SK-N-SH (cell line): ENCODE results near the gene KRTAP5-2. TPM values are rescaled to one million over a fixed set of nuclear protein-coding genes. Genes with fewer than 3 reads are reported as not detected.

Source experiments
- CTCF ChIA-PET: fragments of 300-600, 350-600 bp; formaldehyde crosslinking; extraction: SDS; loops from one replicate; lab custom pipeline; 2021; lab: Yijun Ruan, JAX
- POLR2A ChIA-PET: fragments of 350-600 bp; sonication (Branson Sonifier 250); formaldehyde crosslinking; extraction: SDS; loops from one replicate; lab custom pipeline; 2020; ENCODE audit warnings: antibody characterized with exemption, inconsistent platforms; lab: Yijun Ruan, JAX
- DNase-seq: peaks from one replicate; pipeline ENCODE4 v3.0.0; 2012
- H2AFZ ChIP-seq: fragments of 200-600 bp; sonication (generic); 2 replicates; pipeline ENCODE4 v1.8.1; 2016; ENCODE audit warnings: antibody characterized with exemption, mild to moderate bottlenecking, low read depth
- H3F3A ChIP-seq: fragments of 200-600 bp; sonication (generic); replicated peaks from 2 replicates; pipeline ENCODE3; 2016; ENCODE audit warnings: antibody characterized with exemption, mild to moderate bottlenecking; ENCODE audit not compliant: insufficient read depth
- H3K27ac ChIP-seq, 2 experiments: fragments of 200-500 bp in 1 of 2; fragments of 200-600 bp in 1 of 2; sonication (Bioruptor generic) in 1 of 2; sonication (generic), shearing (Covaris generic) in 1 of 2; 2 replicates each; pipeline versions ENCODE4 v1.5.1 to v1.6.1; 2014 to 2016; ENCODE audit warnings: low read depth in 2 of 2, inconsistent platforms in 1 of 2, low read length in 1 of 2, mild to moderate bottlenecking in 1 of 2, mixed read lengths in 1 of 2
- H3K27me3 ChIP-seq: fragments of 200-600 bp; sonication (generic), shearing (Covaris generic); 2 replicates; pipeline ENCODE4 v1.6.1; 2016; ENCODE audit warnings: mixed run types; ENCODE audit not compliant: insufficient read depth
- H3K36me3 ChIP-seq, 2 experiments: fragments of 200-500 bp in 1 of 2; fragments of 200-600 bp in 1 of 2; sonication (Bioruptor generic) in 1 of 2; sonication (generic) in 1 of 2; replicated peaks in 1 of 2; 2 replicates each; pipeline versions ENCODE3 to v1.5.1; 2014 to 2016; ENCODE audit warnings: low read length in 1 of 2, mild to moderate bottlenecking in 1 of 2; ENCODE audit not compliant: insufficient read depth in 2 of 2, control insufficient read depth in 1 of 2
- H3K4me1 ChIP-seq, 2 experiments: fragments of 200-500 bp in 1 of 2; fragments of 200-600 bp in 1 of 2; sonication (Bioruptor generic) in 1 of 2; sonication (generic), shearing (Covaris generic) in 1 of 2; 2 replicates each; pipeline versions ENCODE4 v1.5.1 to v1.6.1; 2014 to 2016; ENCODE audit warnings: low read depth in 1 of 2, low read length in 1 of 2, mixed run types in 1 of 2; ENCODE audit not compliant: insufficient read depth in 2 of 2, control insufficient read depth in 1 of 2
- H3K4me2 ChIP-seq: fragments of 200-600 bp; sonication (generic), shearing (Covaris generic); 2 replicates; pipeline ENCODE4 v1.6.1; 2017; ENCODE audit warnings: mixed run types
- H3K4me3 ChIP-seq, 2 experiments: fragments of 200-500 bp in 1 of 2; fragments of 200-600 bp in 1 of 2; sonication (Bioruptor generic) in 1 of 2; sonication (generic), shearing (Covaris generic) in 1 of 2; 2 replicates each; pipeline versions ENCODE4 v1.5.1 to v1.8.1; 2014 to 2016; ENCODE audit warnings: low read depth in 2 of 2, inconsistent platforms in 1 of 2, low read length in 1 of 2, mild to moderate bottlenecking in 1 of 2, mixed read lengths in 1 of 2, moderate library complexity in 1 of 2
- H3K79me2 ChIP-seq: fragments of 200-600 bp; sonication (generic); 2 replicates; pipeline ENCODE4 v1.8.1; 2017; ENCODE audit warnings: mild to moderate bottlenecking; ENCODE audit not compliant: insufficient read depth
- H3K9ac ChIP-seq: fragments of 200-600 bp; sonication (generic); 2 replicates; pipeline ENCODE4 v1.6.1; 2017; ENCODE audit warnings: mixed run types
- H3K9me2 ChIP-seq: fragments of 200-600 bp; sonication (generic); 2 replicates; pipeline ENCODE4 v1.6.1; 2017; ENCODE audit warnings: mixed run types
- H3K9me3 ChIP-seq: fragments of 200-600 bp; sonication (generic); 2 replicates; pipeline ENCODE4 v1.6.1; 2017; ENCODE audit warnings: mixed run types, mild to moderate bottlenecking, moderate library complexity
- H4K20me1 ChIP-seq: fragments of 200-600 bp; sonication (generic); 2 replicates; pipeline ENCODE4 v1.6.1; 2017; ENCODE audit warnings: mild to moderate bottlenecking, mixed run types; ENCODE audit not compliant: insufficient read depth
- ELF1 ChIP-seq: IDR thresholded peaks from 2 replicates; pipeline ENCODE4 v1.4.0; 2012
- EP300 ChIP-seq, 2 experiments: IDR thresholded peaks; 2 replicates each; pipeline versions ENCODE4 v1.4.0 to v1.6.1; 2012; ENCODE audit warnings: borderline replicate concordance in 1 of 2, low read depth in 1 of 2, low read length in 1 of 2
- FOXJ3 ChIP-seq: sonication (generic); formaldehyde crosslinking; IDR thresholded peaks from 2 replicates; pipeline ENCODE4 v1.5.1; 2020; ENCODE audit warnings: mild to moderate bottlenecking, missing genetic modification reagents
- FOXM1 ChIP-seq: IDR thresholded peaks from 2 replicates; pipeline ENCODE4 v1.4.0; 2012; ENCODE audit warnings: low read depth, mild to moderate bottlenecking
- GABPA ChIP-seq: IDR thresholded peaks from 2 replicates; pipeline ENCODE4 v1.4.0; 2012; ENCODE audit warnings: low read depth, mild to moderate bottlenecking
- MXI1 ChIP-seq: IDR thresholded peaks from 2 replicates; pipeline ENCODE4 v1.6.1; 2012; ENCODE audit warnings: mild to moderate bottlenecking, low read depth, low read length, improper control_type of control experiment
- NRF1 ChIP-seq: IDR thresholded peaks from 2 replicates; pipeline ENCODE4 v1.6.1; 2012; ENCODE audit warnings: low read depth, mild to moderate bottlenecking, low read length
- POLR2AphosphoS5 ChIP-seq: IDR thresholded peaks from 2 replicates; pipeline ENCODE4 v1.6.1; 2012; ENCODE audit warnings: low read depth, low read length
- RCOR1 ChIP-seq: fragments of 150-350 bp; IDR thresholded peaks from 2 replicates; pipeline ENCODE4 v1.6.1; 2017; ENCODE audit warnings: antibody characterized with exemption, low read length
- RFX5 ChIP-seq: IDR thresholded peaks from 2 replicates; pipeline ENCODE4 v1.6.1; 2012; ENCODE audit warnings: mild to moderate bottlenecking, improper control_type of control experiment, low read length
- RXRA ChIP-seq: IDR thresholded peaks from 2 replicates; pipeline ENCODE4 v1.4.0; 2012; ENCODE audit warnings: low read depth, mild to moderate bottlenecking, borderline replicate concordance
- SMC3 ChIP-seq: IDR thresholded peaks from 2 replicates; pipeline ENCODE4 v1.6.1; 2012; ENCODE audit warnings: low read depth, low read length, improper control_type of control experiment
- TAF1 ChIP-seq: IDR thresholded peaks from 2 replicates; pipeline ENCODE4 v1.6.1; 2012; ENCODE audit warnings: low read depth, mild to moderate bottlenecking, low read length, moderate library complexity, borderline replicate concordance
- TCF12 ChIP-seq: IDR thresholded peaks from 2 replicates; pipeline ENCODE4 v1.4.0; 2012
- TEAD4 ChIP-seq: IDR thresholded peaks from 2 replicates; pipeline ENCODE4 v1.4.0; 2012; ENCODE audit warnings: mild to moderate bottlenecking, borderline replicate concordance; ENCODE audit not compliant: insufficient read depth
- USF1 ChIP-seq: IDR thresholded peaks from 2 replicates; pipeline ENCODE4 v1.4.0; 2012; ENCODE audit warnings: low read depth, borderline replicate concordance
- YY1 ChIP-seq: IDR thresholded peaks from 2 replicates; pipeline ENCODE4 v1.4.0; 2012; ENCODE audit warnings: low read depth, mild to moderate bottlenecking
- WGBS: methylation state at CpG from one replicate; pipeline ENCODE4 v1.1.6; 2017; ENCODE audit warnings: low lambda C conversion rate; 5-methylcytosine and 5-hydroxymethylcytosine counted together
- polyA plus RNA-seq, 3 experiments: library from polyadenylated mRNA; depleted of rRNA; stranded (reverse); fragments of >200 nt; gene quantifications; 2 replicates each; pipeline ENCODE4 v1.2.3, GENCODE V29; 2012
- TF ChIP-seq, protein P1 (sequence below): fragments of 200-600 bp; sonication (generic); IDR thresholded peaks from 2 replicates; pipeline ENCODE4 v1.6.1; 2017; ENCODE audit warnings: antibody characterized with exemption, mild to moderate bottlenecking, moderate library complexity
- TF ChIP-seq, protein P2 (sequence below): IDR thresholded peaks from 2 replicates; pipeline ENCODE4; 2012

KRTAP5-2 gene
- polyA plus RNA-seq, 1 of the 3 experiments (the other 2 are of a cell fraction): not detected

- ChIA-PET CTCF (interaction anchor here (0.6 to 18.1 kb wide), 4 partner anchors 9 to 17 kb away, joined by 3 to 398 read pairs (median 25); no protein-coding TSS in a partner anchor), POLR2A (no interaction called here)
- H3K36me3 ChIP-seq: no peaks in the 10 kb centered on the region
- H3K79me2 ChIP-seq: no peaks in the 10 kb centered on the region
- no peaks in the 10 kb centered on the region for H3F3A ChIP-seq
- no peak overlapping the region for H3K9ac ChIP-seq
- no peak overlapping the region for H3K27ac ChIP-seq
- H2AFZ ChIP-seq: no peak overlapping the region
- H3K4me1 ChIP-seq: peaks cover 12 to 13% of the 10 kb centered on the region in 2 experiments; a peak in 2 of 4 replicates
- WGBS: 89% methylated on average over 7 of the region's 14 CpGs
- H3K27me3 ChIP-seq: no peaks in the 10 kb centered on the region
- H4K20me1 ChIP-seq: peaks cover 12% of the 10 kb centered on the region
- no peaks in the 10 kb centered on the region for H3K9me2 ChIP-seq
- H3K9me3 ChIP-seq: no peaks in the 10 kb centered on the region
- no peak overlapping the region for H3K4me2 ChIP-seq
- H3K4me3 ChIP-seq: no peak overlapping the region
- TF ChIP-seq EP300 (IDR thresholded peaks at IDR 0.05; ENCODE audit: borderline replicate concordance in 1 of 2, low read depth in 1 of 2, low read length in 1 of 2) (no peak), YY1 (no peak), GABPA (no peak), RCOR1 (no peak), POLR2AphosphoS5 (no peak), MXI1 (no peak)
- DNase-seq: no peak
These were observed 35.5 kb downstream of the KRTAP5-2 start for GRCh38 chr11:1562469-1563148.

DNA sequence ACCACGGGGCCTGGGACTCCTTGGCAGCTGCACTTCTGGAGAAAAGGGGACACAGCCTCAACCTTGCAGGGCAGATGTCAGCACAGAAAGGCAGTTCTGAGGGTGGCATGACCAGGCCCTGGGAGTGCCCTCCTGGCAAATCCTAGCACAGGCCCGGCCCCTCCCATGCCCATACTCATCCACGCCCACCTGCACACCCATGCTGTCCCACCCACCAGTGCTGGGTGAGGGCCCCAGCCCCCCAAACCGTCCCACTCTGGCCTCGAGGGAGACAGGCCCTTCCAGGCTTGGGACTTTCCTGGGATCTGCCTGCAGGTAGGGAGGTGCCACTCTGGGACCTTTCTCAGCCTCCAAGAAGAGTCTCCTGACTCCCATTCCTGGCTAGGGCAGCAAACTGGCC, 36.1 kb downstream of the KRTAP5-2 start:
- Histone ChIP-seq H3K36me3 (no peaks in the 10 kb centered on the region), H3K9me3 (no peaks in the 10 kb centered on the region), H3K9ac (no peak overlapping the region), H3F3A (no peaks in the 10 kb centered on the region), H3K9me2 (no peaks in the 10 kb centered on the region), H3K4me3 (no peak overlapping the region), H3K4me1 (peaks cover 10 to 12% of the 10 kb centered on the region in 2 experiments; a peak in 2 of 4 replicates), H4K20me1 (peaks cover 5% of the 10 kb centered on the region), H3K27ac (no peak overlapping the region), H3K4me2 (no peak overlapping the region), H3K79me2 (no peaks in the 10 kb centered on the region), H3K27me3 (no peaks in the 10 kb centered on the region), H2AFZ (no peak overlapping the region)
- TF ChIP-seq MXI1 (no peak), TAF1 (no peak), NRF1 (no peak), FOXM1 (no peak), TEAD4 (no peak), FOXJ3 (CRISPR knock-in tag) (no peak), EP300 (IDR thresholded peaks at IDR 0.05; ENCODE audit: borderline replicate concordance in 1 of 2, low read depth in 1 of 2, low read length in 1 of 2) (no peak), TCF12 (no peak), USF1 (no peak), SMC3 (no peak), RCOR1 (no peak), RXRA (no peak), ELF1 (no peak), RFX5 (no peak)
- TF ChIP-seq, protein P1, sequence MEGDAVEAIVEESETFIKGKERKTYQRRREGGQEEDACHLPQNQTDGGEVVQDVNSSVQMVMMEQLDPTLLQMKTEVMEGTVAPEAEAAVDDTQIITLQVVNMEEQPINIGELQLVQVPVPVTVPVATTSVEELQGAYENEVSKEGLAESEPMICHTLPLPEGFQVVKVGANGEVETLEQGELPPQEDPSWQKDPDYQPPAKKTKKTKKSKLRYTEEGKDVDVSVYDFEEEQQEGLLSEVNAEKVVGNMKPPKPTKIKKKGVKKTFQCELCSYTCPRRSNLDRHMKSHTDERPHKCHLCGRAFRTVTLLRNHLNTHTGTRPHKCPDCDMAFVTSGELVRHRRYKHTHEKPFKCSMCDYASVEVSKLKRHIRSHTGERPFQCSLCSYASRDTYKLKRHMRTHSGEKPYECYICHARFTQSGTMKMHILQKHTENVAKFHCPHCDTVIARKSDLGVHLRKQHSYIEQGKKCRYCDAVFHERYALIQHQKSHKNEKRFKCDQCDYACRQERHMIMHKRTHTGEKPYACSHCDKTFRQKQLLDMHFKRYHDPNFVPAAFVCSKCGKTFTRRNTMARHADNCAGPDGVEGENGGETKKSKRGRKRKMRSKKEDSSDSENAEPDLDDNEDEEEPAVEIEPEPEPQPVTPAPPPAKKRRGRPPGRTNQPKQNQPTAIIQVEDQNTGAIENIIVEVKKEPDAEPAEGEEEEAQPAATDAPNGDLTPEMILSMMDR: no peak
- TF ChIP-seq, protein P2, sequence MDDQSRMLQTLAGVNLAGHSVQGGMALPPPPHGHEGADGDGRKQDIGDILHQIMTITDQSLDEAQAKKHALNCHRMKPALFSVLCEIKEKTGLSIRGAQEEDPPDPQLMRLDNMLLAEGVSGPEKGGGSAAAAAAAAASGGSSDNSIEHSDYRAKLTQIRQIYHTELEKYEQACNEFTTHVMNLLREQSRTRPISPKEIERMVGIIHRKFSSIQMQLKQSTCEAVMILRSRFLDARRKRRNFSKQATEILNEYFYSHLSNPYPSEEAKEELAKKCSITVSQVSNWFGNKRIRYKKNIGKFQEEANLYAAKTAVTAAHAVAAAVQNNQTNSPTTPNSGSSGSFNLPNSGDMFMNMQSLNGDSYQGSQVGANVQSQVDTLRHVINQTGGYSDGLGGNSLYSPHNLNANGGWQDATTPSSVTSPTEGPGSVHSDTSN: no peak
- ChIA-PET CTCF (interaction anchor here (1.0 to 5.3 kb wide), 2 partner anchors 13 to 15 kb away, joined by 4 to 52 read pairs; no protein-coding TSS in a partner anchor), POLR2A (no interaction called here)
- WGBS: 86% methylated on average over 1 of the region's 5 CpGs
- no peak for DNase-seq
